BLaER1 (cell line): ENCODE data around the gene SYT12.

Experiments
- H3K27ac ChIP-seq: shearing (Covaris generic); formaldehyde crosslinking; 2 replicates; pipeline ENCODE4 v1.8.1; 2022
- H3K27me3 ChIP-seq: shearing (Covaris generic); formaldehyde crosslinking; 2 replicates; pipeline ENCODE4 v1.8.1; 2022
- H3K36me3 ChIP-seq: shearing (Covaris generic); formaldehyde crosslinking; 2 replicates; pipeline ENCODE4 v1.8.1; 2022
- H3K4me1 ChIP-seq: shearing (Covaris generic); formaldehyde crosslinking; 2 replicates; pipeline ENCODE4 v1.8.1; 2022
- H3K4me2 ChIP-seq: shearing (Covaris generic); formaldehyde crosslinking; 2 replicates; pipeline ENCODE4 v1.8.1; 2022
- H3K4me3 ChIP-seq: shearing (Covaris generic); formaldehyde crosslinking; 2 replicates; pipeline ENCODE4 v1.8.1; 2022
- H3K9ac ChIP-seq: shearing (Covaris generic); formaldehyde crosslinking; 2 replicates; pipeline ENCODE4 v1.8.1; 2022
- H3K9me3 ChIP-seq: shearing (Covaris generic); formaldehyde crosslinking; 2 replicates; pipeline ENCODE4 v1.8.1; 2022
- H4K20me1 ChIP-seq: shearing (Covaris generic); formaldehyde crosslinking; 2 replicates; pipeline ENCODE4 v1.8.1; 2022
- Cebpa-rat ChIP-seq: shearing (Covaris generic); IDR thresholded peaks from 2 replicates; pipeline ENCODE4 v1.8.1; 2022

The SYT12 gene

DNA sequence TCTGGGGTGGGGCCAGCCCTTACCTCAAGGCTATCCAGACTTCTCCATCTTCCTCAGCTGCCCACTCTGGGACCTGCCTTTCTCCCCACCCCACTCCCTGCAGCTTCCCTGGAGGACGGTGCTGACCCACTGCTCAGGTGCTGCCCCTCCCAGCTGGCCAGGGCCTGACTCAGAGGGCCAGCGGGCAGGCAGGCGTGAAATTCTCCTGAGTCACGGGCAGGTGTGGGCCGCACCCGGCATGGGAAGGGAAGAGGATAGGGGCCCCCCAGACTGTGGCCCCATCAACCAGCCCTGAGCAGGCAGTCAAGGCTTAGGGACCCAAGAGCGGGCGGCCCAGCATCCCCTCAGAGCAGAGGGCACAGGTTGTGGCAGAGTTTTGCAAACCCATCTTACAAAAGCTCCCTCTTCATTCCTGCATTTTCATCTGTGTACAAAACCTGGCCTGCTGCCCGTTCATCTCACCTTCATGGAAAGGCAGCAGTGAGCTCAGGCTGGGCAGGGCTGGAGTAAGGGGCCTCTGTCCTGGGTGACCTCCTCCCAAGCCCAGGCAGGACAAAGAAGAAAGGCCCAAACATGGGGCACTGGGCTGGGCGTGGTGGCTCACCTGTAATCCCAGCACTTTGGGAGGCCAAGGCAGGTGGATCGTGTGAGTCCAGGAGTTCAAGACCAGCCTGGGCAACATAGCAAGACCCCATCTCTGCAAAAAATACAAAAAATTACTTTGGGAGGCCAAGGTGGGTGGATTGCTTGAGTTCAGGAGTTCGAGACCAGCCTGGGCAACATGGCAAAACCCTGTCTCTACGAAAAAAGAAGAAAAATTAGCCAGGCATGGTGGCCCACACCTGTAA lies 39.8 kb downstream of the SYT12 start:
- Histone ChIP-seq H3K4me2 (no peak overlapping the region), H3K9ac (no peak overlapping the region)

DNA sequence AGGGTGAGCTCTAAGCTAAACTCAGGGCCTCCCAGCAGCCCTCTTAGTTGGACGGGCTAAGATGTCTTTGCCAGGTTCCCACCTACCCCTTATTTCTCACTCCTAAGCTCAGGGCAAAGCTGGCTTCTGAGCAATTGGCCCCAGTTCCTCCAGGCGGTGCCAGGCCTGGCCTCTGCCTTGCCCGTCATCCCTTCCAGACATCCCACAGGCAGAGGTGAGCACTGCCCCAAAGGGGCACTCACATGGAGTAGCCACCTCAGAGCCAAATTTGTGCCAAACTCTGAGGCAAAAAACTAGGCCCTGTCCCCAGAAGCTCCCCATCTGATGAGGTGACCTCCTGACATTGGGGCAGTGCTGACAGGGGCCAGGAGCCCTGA lies 43.4 kb downstream of the SYT12 start:
- no peaks in the 10 kb centered on the region for H3K27me3 ChIP-seq
- H3K4me1 ChIP-seq, result 0 out of 2 replicates have a peak, but pooled peaks cover 4% of the 10 kb centered on the region
- no peaks in the 10 kb centered on the region for H3K9me3 ChIP-seq
- H3K4me3 ChIP-seq, result no peak overlapping the region
- no peak overlapping the region for H3K27ac ChIP-seq
- no peak overlapping the region for H3K4me2 ChIP-seq
- no peak for TF ChIP-seq Cebpa-rat
- no peaks in the 10 kb centered on the region for H3K36me3 ChIP-seq
- no peak overlapping the region for H3K9ac ChIP-seq
- no peaks in the 10 kb centered on the region for H4K20me1 ChIP-seq

More for the DNA sequence above, 39.8 kb downstream of the SYT12 start:
- Histone ChIP-seq H3K27ac (no peak overlapping the region), H3K9me3 (no peaks in the 10 kb centered on the region), H4K20me1 (no peaks in the 10 kb centered on the region), H3K4me3 (no peak overlapping the region), H3K36me3 (no peaks in the 10 kb centered on the region), H3K4me1 (peaks cover 9% of the 10 kb centered on the region; the same call in 1 of the 2 replicates), H3K27me3 (no peaks in the 10 kb centered on the region)
- TF ChIP-seq Cebpa-rat, result no peak

DNA sequence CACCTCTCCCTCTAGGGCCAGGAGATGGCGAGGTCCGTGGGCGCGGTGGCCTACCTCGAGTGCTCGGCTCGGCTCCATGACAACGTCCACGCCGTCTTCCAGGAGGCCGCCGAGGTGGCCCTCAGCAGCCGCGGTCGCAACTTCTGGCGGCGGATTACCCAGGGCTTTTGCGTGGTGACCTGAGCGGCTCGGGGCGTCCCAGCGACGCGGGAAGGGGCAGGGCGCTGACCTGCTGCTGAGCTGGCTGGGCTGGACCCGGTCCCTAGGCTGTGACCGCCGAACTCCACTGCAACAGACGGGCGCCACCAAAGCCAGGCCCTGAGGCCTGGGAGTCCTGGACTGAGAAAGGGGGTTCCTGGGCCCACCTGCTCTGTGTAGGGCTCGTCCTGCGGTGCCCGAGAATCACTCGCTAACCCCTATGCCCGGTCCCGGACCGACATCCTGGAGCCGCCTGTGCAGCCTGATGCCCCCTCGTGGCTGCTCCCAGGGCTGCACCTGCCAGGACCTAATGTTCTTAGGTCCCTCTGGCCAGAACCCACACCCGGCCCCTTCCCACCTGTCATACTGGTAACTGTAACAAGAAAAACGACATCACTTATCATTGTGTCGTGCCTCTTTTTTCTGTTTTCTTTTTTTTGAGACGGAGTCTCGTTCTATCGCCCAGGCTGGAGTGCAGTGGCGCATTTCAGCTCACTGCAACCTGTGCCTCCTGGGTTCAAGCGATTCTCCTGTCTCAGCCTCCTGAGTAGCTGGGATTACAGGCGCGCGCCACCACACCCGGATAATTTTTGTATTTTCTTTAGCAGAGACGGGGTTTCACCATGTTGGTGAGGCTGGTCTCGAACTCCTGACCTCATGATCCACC lies 48.7 kb downstream of the SYT12 start:
- Histone ChIP-seq H3K9ac (no peak overlapping the region), H3K4me1 (peaks cover 8% of the 10 kb centered on the region; the same call in 1 of the 2 replicates), H3K4me3 (no peak overlapping the region), H4K20me1 (no peaks in the 10 kb centered on the region), H3K36me3 (no peaks in the 10 kb centered on the region), H3K27me3 (no peaks in the 10 kb centered on the region), H3K4me2 (0 out of 2 replicates have a peak overlapping the region, but pooled peaks have one; percentile 19), H3K9me3 (no peaks in the 10 kb centered on the region), H3K27ac (no peak overlapping the region)
- no peak for TF ChIP-seq Cebpa-rat

DNA sequence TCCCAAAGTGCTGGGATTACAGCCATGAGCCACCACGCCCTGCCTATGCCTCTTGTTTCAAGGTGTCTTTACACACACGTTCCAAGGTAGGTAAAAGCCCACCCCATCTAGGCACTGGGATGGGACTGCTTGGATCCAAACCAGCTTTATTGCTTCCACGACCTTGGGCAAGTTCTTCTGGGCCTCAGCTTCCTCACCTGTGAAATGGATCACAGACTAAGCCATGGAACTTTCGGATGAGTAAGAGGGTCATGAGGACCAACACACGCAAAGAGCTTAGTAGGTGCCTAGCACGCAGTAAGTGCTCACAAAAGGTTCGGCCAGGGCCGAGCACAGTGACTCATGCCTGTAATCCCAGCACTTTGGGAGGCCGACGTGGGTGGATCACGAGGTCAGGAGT lies 49.4 kb downstream of the SYT12 start:
- Histone ChIP-seq H3K4me2 (no peak overlapping the region), H3K9ac (no peak overlapping the region), H3K36me3 (no peaks in the 10 kb centered on the region), H3K27ac (no peak overlapping the region), H4K20me1 (no peaks in the 10 kb centered on the region), H3K4me1 (peaks cover 15% of the 10 kb centered on the region), H3K9me3 (no peaks in the 10 kb centered on the region), H3K27me3 (no peaks in the 10 kb centered on the region), H3K4me3 (no peak overlapping the region)
- TF ChIP-seq Cebpa-rat, result no peak

DNA sequence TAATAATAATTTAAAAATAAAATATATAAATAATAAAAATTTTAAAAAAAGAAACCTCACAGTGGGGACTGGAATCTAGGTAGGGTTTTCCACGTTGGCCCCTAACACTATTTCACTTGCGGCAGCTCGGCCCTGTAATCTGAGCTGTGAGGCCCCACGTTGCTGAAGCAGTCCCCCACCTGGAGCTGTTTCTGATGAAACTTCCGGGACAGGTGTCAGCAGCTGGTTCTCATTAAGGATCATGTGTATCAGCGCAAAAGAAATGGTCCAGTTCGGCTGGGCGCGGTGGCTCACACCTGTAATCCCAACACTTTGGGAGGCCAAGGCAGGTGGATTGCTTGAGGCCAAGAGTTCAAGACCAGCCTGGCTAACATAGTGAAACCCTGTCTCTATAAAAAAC lies 51.0 kb downstream of the SYT12 start:
- no peak overlapping the region for H3K9ac ChIP-seq
- no peak overlapping the region for H3K4me2 ChIP-seq
- H3K36me3 ChIP-seq, result no peaks in the 10 kb centered on the region
- H3K4me1 ChIP-seq, result peaks cover 14% of the 10 kb centered on the region
- no peak overlapping the region for H3K4me3 ChIP-seq
- no peaks in the 10 kb centered on the region for H3K9me3 ChIP-seq
- H3K27ac ChIP-seq, result no peak overlapping the region
- TF ChIP-seq Cebpa-rat, result no peak
- no peaks in the 10 kb centered on the region for H4K20me1 ChIP-seq
- H3K27me3 ChIP-seq, result no peaks in the 10 kb centered on the region

DNA sequence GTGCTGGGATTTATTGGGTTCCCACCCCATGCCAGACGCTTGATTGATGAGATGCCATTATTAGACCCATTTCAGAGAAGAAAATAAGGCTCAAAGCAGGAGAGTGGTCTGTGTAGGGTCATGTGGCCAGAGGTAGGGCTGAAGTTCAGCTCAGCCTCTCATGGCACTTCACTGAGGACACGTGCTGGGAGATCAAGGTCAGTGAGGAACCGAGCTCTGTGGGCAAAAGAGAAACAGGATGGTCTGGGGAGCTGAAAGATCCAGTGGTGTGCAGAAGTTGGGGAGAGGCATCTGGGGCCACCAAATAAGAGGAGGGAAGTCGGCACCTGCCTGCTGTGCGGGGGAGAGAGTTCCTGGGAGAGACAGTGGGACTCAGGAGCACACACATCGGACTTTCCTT lies 53.3 kb downstream of the SYT12 start:
- no peak for TF ChIP-seq Cebpa-rat
- Histone ChIP-seq H3K4me1 (peaks cover 14% of the 10 kb centered on the region), H3K9me3 (no peaks in the 10 kb centered on the region), H3K27me3 (no peaks in the 10 kb centered on the region), H3K9ac (no peak overlapping the region), H4K20me1 (no peaks in the 10 kb centered on the region), H3K4me3 (no peak overlapping the region), H3K27ac (0 out of 2 replicates have a peak overlapping the region, but pooled peaks have one; percentile 6), H3K36me3 (no peaks in the 10 kb centered on the region), H3K4me2 (0 out of 2 replicates have a peak overlapping the region, but pooled peaks have one; percentile 32)

DNA sequence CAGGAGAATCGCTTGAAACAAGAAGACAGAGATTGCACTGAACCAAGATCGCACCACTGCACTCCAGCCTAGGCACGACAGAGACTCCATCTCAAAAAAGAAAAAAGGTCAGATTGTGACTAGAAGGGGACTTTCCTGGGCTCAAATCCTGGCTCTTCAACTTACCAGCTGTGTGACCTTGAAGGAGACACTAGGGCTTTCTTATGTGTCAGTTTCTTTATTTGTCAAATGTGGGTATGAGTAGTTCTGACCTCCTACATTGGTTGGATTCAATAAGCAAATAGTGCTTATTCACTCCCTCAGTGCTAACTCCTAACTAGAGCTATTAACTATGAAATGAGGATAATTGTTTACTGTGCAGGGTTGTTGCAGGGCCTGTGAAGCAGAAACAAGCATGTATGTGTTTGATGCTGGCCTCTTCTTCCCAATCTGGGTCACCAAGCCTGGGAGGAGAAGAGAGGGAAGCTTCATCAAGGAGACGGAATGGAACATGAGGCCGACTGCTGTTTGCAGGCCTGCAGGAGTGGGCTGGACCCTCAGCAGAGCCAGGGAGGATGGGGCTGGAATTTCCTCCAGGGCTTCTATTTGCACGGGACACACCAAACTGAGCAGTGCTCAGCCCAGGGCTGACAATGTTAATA lies 56.3 kb downstream of the SYT12 start:
- no peak overlapping the region for H3K27ac ChIP-seq
- H3K9ac ChIP-seq, result no peak overlapping the region
- no peaks in the 10 kb centered on the region for H3K27me3 ChIP-seq
- no peaks in the 10 kb centered on the region for H4K20me1 ChIP-seq
- H3K36me3 ChIP-seq, result no peaks in the 10 kb centered on the region
- no peak for TF ChIP-seq Cebpa-rat
- H3K4me2 ChIP-seq, result no peak overlapping the region
- H3K4me1 ChIP-seq, result peaks cover 41% of the 10 kb centered on the region
- H3K4me3 ChIP-seq, result no peak overlapping the region
- no peaks in the 10 kb centered on the region for H3K9me3 ChIP-seq

DNA sequence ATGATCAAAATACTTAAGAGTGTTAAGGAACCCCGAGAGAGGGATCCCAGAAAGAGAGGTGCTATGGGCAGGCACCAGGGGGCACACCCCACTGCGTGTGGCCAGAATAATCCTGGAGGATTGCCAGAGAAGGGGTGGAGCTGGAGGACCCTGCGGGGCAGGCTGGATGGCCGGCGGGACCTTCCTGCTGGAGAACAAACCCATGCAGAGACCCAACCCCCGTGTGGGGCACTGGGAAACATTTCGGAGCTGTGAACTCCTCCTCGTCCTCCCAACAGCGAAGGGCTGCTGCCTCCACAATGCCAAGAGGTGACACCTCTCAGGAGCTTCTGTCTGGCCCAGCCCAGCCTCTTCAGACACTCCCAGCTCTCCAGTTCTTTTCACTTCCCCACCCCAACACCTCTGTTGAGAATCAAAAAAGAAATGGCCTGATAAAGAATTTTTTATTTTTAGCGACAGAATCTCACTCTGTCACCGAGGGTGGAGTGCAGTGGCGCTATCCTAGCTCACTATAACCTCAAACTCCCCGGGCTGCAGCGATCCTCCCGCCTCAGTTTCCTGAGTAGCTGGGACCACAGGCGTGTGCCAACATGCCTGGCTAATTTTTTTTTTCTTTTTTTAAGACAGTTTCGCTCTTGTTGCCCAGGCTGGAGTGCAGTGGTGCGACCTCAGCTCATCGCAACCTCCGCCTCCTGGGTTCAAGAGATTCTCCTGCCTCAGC lies 59.3 kb downstream of the SYT12 start:
- Histone ChIP-seq H3K36me3 (no peaks in the 10 kb centered on the region), H3K9me3 (no peaks in the 10 kb centered on the region), H3K4me2 (peak overlapping the region; percentile 88), H3K4me3 (peak overlapping the region; percentile 52), H3K27ac (peak overlapping the region; percentile 27; the same call in 1 of the 2 replicates), H3K27me3 (no peaks in the 10 kb centered on the region), H3K9ac (peak overlapping the region; percentile 53; the same call in 1 of the 2 replicates), H4K20me1 (no peaks in the 10 kb centered on the region), H3K4me1 (peaks cover 31% of the 10 kb centered on the region)
- no peak for TF ChIP-seq Cebpa-rat

DNA sequence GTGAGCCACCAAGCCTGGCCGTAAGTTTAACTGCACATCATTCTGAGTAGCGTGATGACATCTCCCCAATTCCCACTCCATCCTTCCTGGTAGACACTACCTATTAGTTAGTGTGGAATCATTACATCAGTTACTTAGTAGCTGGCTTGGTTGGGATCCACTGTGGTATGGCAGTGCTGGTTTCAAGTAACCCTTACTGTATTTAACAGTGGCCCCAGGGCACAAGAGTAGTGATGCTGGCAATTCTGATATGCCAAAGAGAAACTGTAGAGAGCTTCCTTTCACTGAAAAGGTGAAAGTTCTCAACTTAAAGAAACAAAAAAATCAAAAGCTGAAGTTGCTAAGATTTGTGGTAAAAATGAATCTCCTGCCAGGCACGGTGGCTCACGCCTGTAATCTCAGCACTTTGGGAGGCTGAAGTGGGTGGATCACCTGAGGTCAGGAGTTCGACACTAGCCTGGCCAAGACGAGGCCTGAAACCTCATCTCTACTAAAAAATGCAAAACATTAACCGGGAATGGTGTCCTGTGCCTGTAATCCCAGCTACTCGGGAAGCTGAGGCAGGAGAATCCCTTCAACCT lies 60.9 kb downstream of the SYT12 start:
- TF ChIP-seq Cebpa-rat, result no peak
- Histone ChIP-seq H3K4me3 (no peak overlapping the region), H3K9me3 (no peaks in the 10 kb centered on the region), H3K27ac (no peak overlapping the region), H4K20me1 (no peaks in the 10 kb centered on the region), H3K9ac (no peak overlapping the region), H3K4me1 (peaks cover 29% of the 10 kb centered on the region), H3K4me2 (no peak overlapping the region), H3K36me3 (no peaks in the 10 kb centered on the region), H3K27me3 (no peaks in the 10 kb centered on the region)
